Measurements from ENCODE around the gene TMEM59L.

TMEM59L gene

DNA sequence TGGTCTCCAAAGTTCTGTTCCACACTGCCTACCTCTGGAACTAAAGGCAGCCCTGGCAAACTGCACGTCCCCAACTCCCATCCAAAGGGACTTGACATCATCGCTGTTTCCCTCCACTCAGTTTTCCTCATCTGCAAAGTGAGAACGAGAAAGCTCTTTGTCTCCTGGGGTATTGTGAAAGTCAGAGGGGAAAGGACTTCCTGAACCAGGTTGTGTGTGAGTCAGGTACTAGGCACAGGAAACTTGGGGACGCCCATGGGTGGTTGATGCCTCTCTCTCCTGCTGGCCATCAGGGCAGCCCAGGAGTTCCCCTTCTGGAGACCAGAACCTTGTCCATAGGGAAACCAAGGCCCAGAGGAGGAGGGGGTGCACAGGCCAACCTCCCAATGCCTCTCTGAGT, 10.8 kb upstream of the TMEM59L start:
- TF ChIP-seq, protein P1, sequence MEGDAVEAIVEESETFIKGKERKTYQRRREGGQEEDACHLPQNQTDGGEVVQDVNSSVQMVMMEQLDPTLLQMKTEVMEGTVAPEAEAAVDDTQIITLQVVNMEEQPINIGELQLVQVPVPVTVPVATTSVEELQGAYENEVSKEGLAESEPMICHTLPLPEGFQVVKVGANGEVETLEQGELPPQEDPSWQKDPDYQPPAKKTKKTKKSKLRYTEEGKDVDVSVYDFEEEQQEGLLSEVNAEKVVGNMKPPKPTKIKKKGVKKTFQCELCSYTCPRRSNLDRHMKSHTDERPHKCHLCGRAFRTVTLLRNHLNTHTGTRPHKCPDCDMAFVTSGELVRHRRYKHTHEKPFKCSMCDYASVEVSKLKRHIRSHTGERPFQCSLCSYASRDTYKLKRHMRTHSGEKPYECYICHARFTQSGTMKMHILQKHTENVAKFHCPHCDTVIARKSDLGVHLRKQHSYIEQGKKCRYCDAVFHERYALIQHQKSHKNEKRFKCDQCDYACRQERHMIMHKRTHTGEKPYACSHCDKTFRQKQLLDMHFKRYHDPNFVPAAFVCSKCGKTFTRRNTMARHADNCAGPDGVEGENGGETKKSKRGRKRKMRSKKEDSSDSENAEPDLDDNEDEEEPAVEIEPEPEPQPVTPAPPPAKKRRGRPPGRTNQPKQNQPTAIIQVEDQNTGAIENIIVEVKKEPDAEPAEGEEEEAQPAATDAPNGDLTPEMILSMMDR (IDR thresholded peaks at IDR 0.05), result no peak
- intact Hi-C loops (cut with DNase I; ENCODE audit: low total_unique reads), result no loop called here
- H3K27me3 ChIP-seq, result peaks cover 0 to 65% of the 10 kb centered on the region in 2 donors
- no peak overlapping the region for H3K4me3 ChIP-seq
- no peak overlapping the region for H3K27ac ChIP-seq
- H3K9me3 ChIP-seq, result no peaks in the 10 kb centered on the region
- H3K36me3 ChIP-seq, result peaks cover 0 to 17% (median 7%) of the 10 kb centered on the region in 3 donors
- H3K4me1 ChIP-seq, result peaks cover 0 to 35% (median 22%) of the 10 kb centered on the region in 4 donors
- no peak for DNase-seq

DNA sequence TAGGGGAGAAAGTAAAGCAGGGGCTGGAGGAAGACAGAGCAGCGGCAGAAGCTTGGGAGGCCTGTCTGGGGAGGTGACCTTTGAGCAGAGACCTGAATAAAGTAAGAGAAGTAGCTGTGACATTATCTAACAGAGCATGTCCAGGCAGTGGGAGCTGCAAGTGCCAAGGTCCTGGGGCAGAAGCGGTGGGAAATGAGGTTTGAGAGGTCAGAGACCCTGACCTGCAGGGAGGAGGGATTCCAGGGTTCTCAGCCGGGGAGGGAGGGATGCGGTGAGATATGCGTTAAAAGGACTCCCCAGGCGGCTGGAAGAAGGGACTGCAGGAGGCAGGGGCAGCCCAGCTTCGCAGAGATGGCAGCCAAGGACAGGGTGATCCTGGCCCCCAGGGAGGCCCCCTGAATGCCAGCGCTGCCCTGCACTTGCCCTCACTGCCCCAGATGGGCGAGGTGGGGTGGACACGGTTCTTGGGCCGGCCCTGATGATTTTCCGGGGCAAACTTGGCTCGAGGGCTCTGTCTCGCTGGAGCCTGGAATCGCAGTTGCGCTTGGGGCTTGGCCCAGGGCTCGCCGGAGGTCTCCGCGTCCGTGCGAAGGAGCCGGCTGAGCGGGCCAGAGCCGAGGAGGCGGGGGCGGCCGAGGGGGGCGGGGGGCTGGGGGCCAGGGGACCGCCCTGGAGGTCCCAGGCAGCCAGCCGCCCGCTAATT, 9.3 kb upstream of the TMEM59L start:
- H3K4me3 ChIP-seq, result peak overlapping the region; percentile 62 to 65
- H3K36me3 ChIP-seq, result peaks cover 0 to 12% (median 5%) of the 10 kb centered on the region in 3 donors
- H3K4me1 ChIP-seq, result peaks cover 0 to 47% (median 33%) of the 10 kb centered on the region in 4 donors
- DNase-seq, result peak in 1 of 2 donors; percentile 76
- H3K27ac ChIP-seq, result peak overlapping the region; percentile 61 to 79
- no peaks in the 10 kb centered on the region for H3K9me3 ChIP-seq
- peaks cover 0 to 71% of the 10 kb centered on the region in 2 donors for H3K27me3 ChIP-seq
- TF ChIP-seq, protein P1 (IDR thresholded peaks at IDR 0.05), result peak; percentile 28 to 50
- intact Hi-C loops (cut with DNase I; ENCODE audit: low total_unique reads), result no loop called here

DNA sequence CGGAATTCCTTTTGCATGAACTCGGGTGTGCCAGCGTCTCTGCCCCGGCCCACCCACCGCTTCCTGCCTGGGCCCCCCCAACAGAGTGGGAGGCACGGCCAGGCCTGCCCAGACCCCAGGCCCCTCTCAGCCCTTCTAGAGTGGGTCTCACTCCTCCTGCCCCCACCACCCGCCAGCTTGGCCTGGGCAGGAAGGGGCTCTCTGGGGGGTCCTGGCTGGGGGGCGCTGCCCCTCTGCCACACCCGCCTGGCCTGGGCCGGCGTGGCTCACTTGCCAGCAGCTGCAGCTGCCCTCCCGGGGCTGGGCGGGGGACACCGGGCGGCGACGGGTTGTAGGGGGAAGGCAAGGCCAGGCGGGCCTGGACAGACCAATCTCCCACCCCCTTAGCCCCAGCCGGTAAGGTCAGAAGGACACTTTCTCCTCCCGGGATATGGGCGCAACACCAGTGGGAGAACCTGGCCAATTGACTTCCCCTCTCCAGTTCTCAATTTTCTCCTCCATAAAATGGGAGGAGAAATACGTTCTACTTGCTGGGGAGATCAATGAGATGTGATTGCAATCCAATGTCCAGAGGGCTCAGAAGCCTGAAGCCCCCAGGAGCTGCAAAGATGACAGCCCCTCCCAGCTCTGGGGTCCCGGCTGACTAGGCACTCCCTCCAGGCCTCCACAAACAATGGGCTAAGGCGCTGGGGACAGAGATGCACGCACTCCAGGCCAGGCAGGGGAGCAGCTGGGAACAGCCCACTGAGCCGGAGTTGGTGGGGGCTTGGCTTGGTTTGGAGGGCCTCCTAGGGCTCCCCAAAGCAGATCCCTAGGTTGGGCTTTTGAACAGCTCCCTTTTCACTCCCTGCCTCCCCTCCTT, 8.5 kb upstream of the TMEM59L start:
- TF ChIP-seq, protein P1 (IDR thresholded peaks at IDR 0.05), result no peak
- Histone ChIP-seq H3K9me3 (no peaks in the 10 kb centered on the region), H3K4me1 (peaks cover 0 to 47% (median 33%) of the 10 kb centered on the region in 4 donors), H3K27me3 (peaks cover 0 to 71% of the 10 kb centered on the region in 2 donors), H3K27ac (peak overlapping the region; percentile 61 to 79), H3K36me3 (peaks cover 0 to 4% (median 0%) of the 10 kb centered on the region in 3 donors), H3K4me3 (peak overlapping the region; percentile 62 to 65)
- intact Hi-C loops (cut with DNase I; ENCODE audit: low total_unique reads), result no loop called here
- DNase-seq, result peak in 1 of 2 donors; percentile 72

DNA sequence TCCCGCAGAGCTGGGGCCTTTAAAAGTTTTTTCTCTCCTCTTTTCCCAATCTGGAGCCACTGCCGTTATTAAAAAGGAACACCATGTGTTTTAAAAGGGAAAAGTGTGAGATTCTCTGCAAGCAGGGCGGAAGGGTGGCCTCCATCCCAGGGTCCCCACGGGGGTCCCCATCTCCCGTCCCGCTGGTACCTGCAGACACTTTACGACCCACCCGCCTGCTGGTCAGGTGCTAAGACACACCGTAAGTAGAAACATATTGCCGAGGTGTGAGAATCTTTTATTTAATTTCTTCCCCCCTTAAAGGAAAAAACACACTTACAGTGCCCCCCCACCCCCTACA, 7.9 kb upstream of the TMEM59L start:
- Histone ChIP-seq H3K27ac (peak overlapping the region; percentile 60 to 79), H3K27me3 (peaks cover 0 to 71% of the 10 kb centered on the region in 2 donors), H3K36me3 (no peaks in the 10 kb centered on the region), H3K4me1 (peaks cover 0 to 47% (median 33%) of the 10 kb centered on the region in 4 donors), H3K9me3 (no peaks in the 10 kb centered on the region), H3K4me3 (peak overlapping the region; percentile 62 to 65)
- DNase-seq, result no peak
- intact Hi-C loops (cut with DNase I; ENCODE audit: low total_unique reads), result no loop called here
- TF ChIP-seq, protein P1 (IDR thresholded peaks at IDR 0.05), result no peak

GRCh38 chr19:18605196-18605545, 7.5 kb upstream of the TMEM59L start:
- TF ChIP-seq, protein P1 (IDR thresholded peaks at IDR 0.05), result no peak
- H3K4me3 ChIP-seq, result peak overlapping the region; percentile 62 to 65
- no peaks in the 10 kb centered on the region for H3K9me3 ChIP-seq
- no peaks in the 10 kb centered on the region for H3K36me3 ChIP-seq
- H3K27ac ChIP-seq, result peak overlapping the region; percentile 60 to 79
- peaks cover 0 to 71% of the 10 kb centered on the region in 2 donors for H3K27me3 ChIP-seq
- no peak for DNase-seq
- peaks cover 0 to 47% (median 33%) of the 10 kb centered on the region in 4 donors for H3K4me1 ChIP-seq
- intact Hi-C loops (cut with DNase I; ENCODE audit: low total_unique reads), result no loop called here

Measured in tibial artery (tissue), 4 donors.